ENCODE data around the gene MROH9.

Gene MROH9

GRCh38 chr1:171084870-171085269, 149.5 kb downstream of the MROH9 start:
- no peak overlapping the region for H3K4me3 ChIP-seq (ENCODE audit: low read depth, low read length)
- DNase-seq (ENCODE audit: low read depth): no peak
- no peak for TF ChIP-seq CTCF (IDR thresholded peaks at IDR 0.05; ENCODE audit: insufficient read depth, low read depth, low read length, missing control alignments)

GRCh38 chr1:171087896-171088295, 152.6 kb downstream of the MROH9 start:
- no peak overlapping the region for H3K4me3 ChIP-seq (ENCODE audit: low read depth, low read length)
- no peak for TF ChIP-seq CTCF (IDR thresholded peaks at IDR 0.05; ENCODE audit: insufficient read depth, low read depth, low read length, missing control alignments)
- DNase-seq (ENCODE audit: low read depth): no peak

- no peak for DNase-seq (ENCODE audit: low read depth)
- H3K4me3 ChIP-seq (ENCODE audit: low read depth, low read length): no peak within 1 kb of the TSS
- no peak for TF ChIP-seq CTCF (IDR thresholded peaks at IDR 0.05; ENCODE audit: insufficient read depth, low read depth, low read length, missing control alignments)
Measured at GRCh38 chr1:171090604-171091003, 155.3 kb downstream of the MROH9 start, which contains the start of gene FMO3. TSS of gene FMO3 (plus strand) at chr1:171090905. CDS start at chr1:171092659, 1,754 bp downstream.

- H3K4me3 ChIP-seq (ENCODE audit: low read depth, low read length): no peak overlapping the region
- no peak for DNase-seq (ENCODE audit: low read depth)
- TF ChIP-seq CTCF (IDR thresholded peaks at IDR 0.05; ENCODE audit: insufficient read depth, low read depth, low read length, missing control alignments): no peak
Measured at GRCh38 chr1:171103862-171104261, 168.5 kb downstream of the MROH9 start.

- DNase-seq (ENCODE audit: low read depth): no peak
- no peak for TF ChIP-seq CTCF (IDR thresholded peaks at IDR 0.05; ENCODE audit: insufficient read depth, low read depth, low read length, missing control alignments)
- no peak overlapping the region for H3K4me3 ChIP-seq (ENCODE audit: low read depth, low read length)
Measured at GRCh38 chr1:171107262-171107940, 172.1 kb downstream of the MROH9 start.

- TF ChIP-seq CTCF (IDR thresholded peaks at IDR 0.05; ENCODE audit: insufficient read depth, low read depth, low read length, missing control alignments): no peak
- no peak overlapping the region for H3K4me3 ChIP-seq (ENCODE audit: low read depth, low read length)
- no peak for DNase-seq (ENCODE audit: low read depth)
Measured at GRCh38 chr1:171107969-171108368, 172.6 kb downstream of the MROH9 start.

- TF ChIP-seq CTCF (IDR thresholded peaks at IDR 0.05; ENCODE audit: insufficient read depth, low read depth, low read length, missing control alignments): no peak
- no peak overlapping the region for H3K4me3 ChIP-seq (ENCODE audit: low read depth, low read length)
- no peak for DNase-seq (ENCODE audit: low read depth)
Measured at GRCh38 chr1:171109966-171110365, 174.6 kb downstream of the MROH9 start.
